SK-N-SH treated with all-trans-retinoic acid at 6 μM for 48 hours (cell line): ENCODE results near the gene ID4.

Experiments
- ATAC-seq: fragments of 200-7000 bp; cut with Tn5 transposase; 3 replicates; pipeline ENCODE4 v1.9.1; 2020; ENCODE audit warnings: mild to moderate bottlenecking, moderate library complexity
- ARNTL ChIP-seq: fragments of 450-650 bp; formaldehyde crosslinking; IDR thresholded peaks from 2 replicates; pipeline ENCODE4 v1.5.0; 2020; ENCODE audit warnings: low read depth, mild to moderate bottlenecking, moderate library complexity, borderline replicate concordance
- CSDC2 ChIP-seq: fragments of 250-450 bp; sonication (Bioruptor Pico); IDR thresholded peaks from 2 replicates; pipeline ENCODE4 v1.5.0; 2020; ENCODE audit warnings: mild to moderate bottlenecking, moderate library complexity
- ESRRG ChIP-seq: fragments of 250-450 bp; sonication (Bioruptor Pico); IDR thresholded peaks from 2 replicates; pipeline ENCODE4 v1.6.1; 2021; ENCODE audit warnings: mild to moderate bottlenecking
- GLIS3 ChIP-seq: fragments of 250-450 bp; sonication (Bioruptor Pico); IDR thresholded peaks from 2 replicates; pipeline ENCODE4 v1.5.0; 2020; ENCODE audit warnings: mild to moderate bottlenecking, moderate library complexity
- ISL1 ChIP-seq: fragments of 250-450 bp; sonication (Bioruptor Pico); IDR thresholded peaks from 2 replicates; pipeline ENCODE4 v2.1.2; 2022; ENCODE audit warnings: mild to moderate bottlenecking, moderate library complexity
- OSR1 ChIP-seq: fragments of 250-450 bp; sonication (Bioruptor Pico); IDR thresholded peaks from 2 replicates; pipeline ENCODE4 v1.8.0; 2022; ENCODE audit warnings: moderate library complexity, mild to moderate bottlenecking, inconsistent platforms
- PPARA ChIP-seq: fragments of 250-450 bp; sonication (Bioruptor Pico); IDR thresholded peaks from 2 replicates; pipeline ENCODE4 v1.5.0; 2020; ENCODE audit warnings: mild to moderate bottlenecking, borderline replicate concordance
- RARB ChIP-seq: fragments of 250-450 bp; sonication (Bioruptor Pico); IDR thresholded peaks from 2 replicates; pipeline ENCODE4 v1.8.0; 2021; ENCODE audit warnings: mild to moderate bottlenecking, moderate library complexity
- SNAI2 ChIP-seq: fragments of 250-450 bp; sonication (Bioruptor Pico); IDR thresholded peaks from 2 replicates; pipeline ENCODE4 v1.5.0; 2020; ENCODE audit warnings: mild to moderate bottlenecking, moderate library complexity
- TCF4 ChIP-seq: fragments of 250-450 bp; sonication (Bioruptor Pico); IDR thresholded peaks from 2 replicates; pipeline ENCODE4 v1.8.0; 2021; ENCODE audit warnings: mild to moderate bottlenecking, moderate library complexity, borderline replicate concordance
- TOX ChIP-seq: fragments of 250-450 bp; sonication (Bioruptor Pico); IDR thresholded peaks from 2 replicates; pipeline ENCODE4 v1.8.0; 2021; ENCODE audit warnings: mild to moderate bottlenecking, moderate library complexity, borderline replicate concordance
- ZC3H10 ChIP-seq: fragments of 250-450 bp; sonication (Bioruptor Pico); IDR thresholded peaks from 2 replicates; pipeline ENCODE4 v1.5.1; 2021; ENCODE audit warnings: mild to moderate bottlenecking, moderate library complexity
- ZFP3 ChIP-seq: fragments of 250-450 bp; sonication (Bioruptor Pico); IDR thresholded peaks from 2 replicates; pipeline ENCODE4 v1.5.0; 2020; ENCODE audit warnings: mild to moderate bottlenecking, moderate library complexity
- ZNF565 ChIP-seq: fragments of 450-650 bp; formaldehyde crosslinking; conservative IDR thresholded peaks from 2 replicates; pipeline ENCODE4 v1.5.0; 2020; ENCODE audit warnings: low read depth, mild to moderate bottlenecking, moderate library complexity
- ZNF70 ChIP-seq: fragments of 450-650 bp; formaldehyde crosslinking; IDR thresholded peaks from 2 replicates; pipeline ENCODE4 v1.5.0; 2020; ENCODE audit warnings: mild to moderate bottlenecking, moderate library complexity
- ZNF8 ChIP-seq: fragments of 450-650 bp; formaldehyde crosslinking; IDR thresholded peaks from 2 replicates; pipeline ENCODE4 v1.5.0; 2020; ENCODE audit warnings: mild to moderate bottlenecking, moderate library complexity
- TF ChIP-seq, protein P1 (sequence below): fragments of 250-450 bp; sonication (Bioruptor Pico); IDR thresholded peaks from 2 replicates; pipeline ENCODE4 v1.5.1; 2021; ENCODE audit warnings: mild to moderate bottlenecking, moderate library complexity
- TF ChIP-seq, protein P2 (sequence below): fragments of 250-450 bp; sonication (Bioruptor Pico); IDR thresholded peaks from 2 replicates; pipeline ENCODE4 v1.5.1; 2020; ENCODE audit warnings: low read depth, mild to moderate bottlenecking, moderate library complexity
- TF ChIP-seq, protein P3 (sequence below): fragments of 250-450 bp; sonication (Bioruptor Pico); IDR thresholded peaks from 2 replicates; pipeline ENCODE4 v1.5.0; 2020; ENCODE audit warnings: mild to moderate bottlenecking, moderate library complexity
- TF ChIP-seq, protein P4 (sequence below): fragments of 250-450 bp; sonication (Bioruptor Pico); IDR thresholded peaks from 2 replicates; pipeline ENCODE4 v1.8.0; 2020; ENCODE audit warnings: mild to moderate bottlenecking, moderate library complexity, borderline replicate concordance

The ID4 gene

DNA sequence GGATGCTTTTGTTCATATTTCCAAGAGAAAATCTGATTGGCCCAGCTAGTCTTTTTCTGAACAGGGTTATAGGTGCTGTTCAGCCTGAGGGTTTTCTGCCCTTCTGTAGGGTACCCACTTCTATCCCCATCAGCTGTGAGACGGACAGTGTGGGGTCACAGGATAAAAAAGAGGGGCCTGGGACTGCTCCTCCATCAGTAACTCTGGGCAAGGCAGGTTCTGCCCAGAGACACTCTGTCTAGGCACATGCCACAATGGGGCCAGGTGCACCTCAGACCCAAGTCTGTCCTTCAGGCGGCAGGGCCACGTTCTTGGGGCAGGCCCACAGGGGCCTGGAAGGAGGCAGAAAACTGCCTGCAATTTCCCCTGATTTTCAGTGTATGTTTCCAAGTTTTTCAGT lies 20.0 kb downstream of the ID4 start:
- ATAC-seq = no peak
- TF ChIP-seq TOX (CRISPR knock-in tag) (no peak), ZNF565 (CRISPR knock-in tag) (no peak), TCF4 (CRISPR knock-in tag) (no peak), ZC3H10 (CRISPR knock-in tag) (no peak), SNAI2 (CRISPR knock-in tag) (no peak), ZNF8 (no peak), OSR1 (CRISPR knock-in tag) (no peak), RARB (CRISPR knock-in tag) (no peak), ESRRG (CRISPR knock-in tag) (no peak), ZNF70 (CRISPR knock-in tag) (no peak), ZFP3 (CRISPR knock-in tag) (no peak), GLIS3 (CRISPR knock-in tag) (no peak)
- TF ChIP-seq, protein P1, sequence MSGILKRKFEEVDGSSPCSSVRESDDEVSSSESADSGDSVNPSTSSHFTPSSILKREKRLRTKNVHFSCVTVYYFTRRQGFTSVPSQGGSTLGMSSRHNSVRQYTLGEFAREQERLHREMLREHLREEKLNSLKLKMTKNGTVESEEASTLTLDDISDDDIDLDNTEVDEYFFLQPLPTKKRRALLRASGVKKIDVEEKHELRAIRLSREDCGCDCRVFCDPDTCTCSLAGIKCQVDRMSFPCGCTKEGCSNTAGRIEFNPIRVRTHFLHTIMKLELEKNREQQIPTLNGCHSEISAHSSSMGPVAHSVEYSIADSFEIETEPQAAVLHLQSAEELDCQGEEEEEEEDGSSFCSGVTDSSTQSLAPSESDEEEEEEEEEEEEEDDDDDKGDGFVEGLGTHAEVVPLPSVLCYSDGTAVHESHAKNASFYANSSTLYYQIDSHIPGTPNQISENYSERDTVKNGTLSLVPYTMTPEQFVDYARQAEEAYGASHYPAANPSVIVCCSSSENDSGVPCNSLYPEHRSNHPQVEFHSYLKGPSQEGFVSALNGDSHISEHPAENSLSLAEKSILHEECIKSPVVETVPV = no peak
- TF ChIP-seq, protein P2, sequence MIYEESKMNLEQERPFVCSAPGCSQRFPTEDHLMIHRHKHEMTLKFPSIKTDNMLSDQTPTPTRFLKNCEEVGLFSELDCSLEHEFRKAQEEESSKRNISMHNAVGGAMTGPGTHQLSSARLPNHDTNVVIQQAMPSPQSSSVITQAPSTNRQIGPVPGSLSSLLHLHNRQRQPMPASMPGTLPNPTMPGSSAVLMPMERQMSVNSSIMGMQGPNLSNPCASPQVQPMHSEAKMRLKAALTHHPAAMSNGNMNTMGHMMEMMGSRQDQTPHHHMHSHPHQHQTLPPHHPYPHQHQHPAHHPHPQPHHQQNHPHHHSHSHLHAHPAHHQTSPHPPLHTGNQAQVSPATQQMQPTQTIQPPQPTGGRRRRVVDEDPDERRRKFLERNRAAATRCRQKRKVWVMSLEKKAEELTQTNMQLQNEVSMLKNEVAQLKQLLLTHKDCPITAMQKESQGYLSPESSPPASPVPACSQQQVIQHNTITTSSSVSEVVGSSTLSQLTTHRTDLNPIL (CRISPR knock-in tag) = no peak
- TF ChIP-seq, protein P3, sequence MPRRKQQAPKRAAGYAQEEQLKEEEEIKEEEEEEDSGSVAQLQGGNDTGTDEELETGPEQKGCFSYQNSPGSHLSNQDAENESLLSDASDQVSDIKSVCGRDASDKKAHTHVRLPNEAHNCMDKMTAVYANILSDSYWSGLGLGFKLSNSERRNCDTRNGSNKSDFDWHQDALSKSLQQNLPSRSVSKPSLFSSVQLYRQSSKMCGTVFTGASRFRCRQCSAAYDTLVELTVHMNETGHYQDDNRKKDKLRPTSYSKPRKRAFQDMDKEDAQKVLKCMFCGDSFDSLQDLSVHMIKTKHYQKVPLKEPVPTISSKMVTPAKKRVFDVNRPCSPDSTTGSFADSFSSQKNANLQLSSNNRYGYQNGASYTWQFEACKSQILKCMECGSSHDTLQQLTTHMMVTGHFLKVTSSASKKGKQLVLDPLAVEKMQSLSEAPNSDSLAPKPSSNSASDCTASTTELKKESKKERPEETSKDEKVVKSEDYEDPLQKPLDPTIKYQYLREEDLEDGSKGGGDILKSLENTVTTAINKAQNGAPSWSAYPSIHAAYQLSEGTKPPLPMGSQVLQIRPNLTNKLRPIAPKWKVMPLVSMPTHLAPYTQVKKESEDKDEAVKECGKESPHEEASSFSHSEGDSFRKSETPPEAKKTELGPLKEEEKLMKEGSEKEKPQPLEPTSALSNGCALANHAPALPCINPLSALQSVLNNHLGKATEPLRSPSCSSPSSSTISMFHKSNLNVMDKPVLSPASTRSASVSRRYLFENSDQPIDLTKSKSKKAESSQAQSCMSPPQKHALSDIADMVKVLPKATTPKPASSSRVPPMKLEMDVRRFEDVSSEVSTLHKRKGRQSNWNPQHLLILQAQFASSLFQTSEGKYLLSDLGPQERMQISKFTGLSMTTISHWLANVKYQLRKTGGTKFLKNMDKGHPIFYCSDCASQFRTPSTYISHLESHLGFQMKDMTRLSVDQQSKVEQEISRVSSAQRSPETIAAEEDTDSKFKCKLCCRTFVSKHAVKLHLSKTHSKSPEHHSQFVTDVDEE (CRISPR knock-in tag) = no peak

DNA sequence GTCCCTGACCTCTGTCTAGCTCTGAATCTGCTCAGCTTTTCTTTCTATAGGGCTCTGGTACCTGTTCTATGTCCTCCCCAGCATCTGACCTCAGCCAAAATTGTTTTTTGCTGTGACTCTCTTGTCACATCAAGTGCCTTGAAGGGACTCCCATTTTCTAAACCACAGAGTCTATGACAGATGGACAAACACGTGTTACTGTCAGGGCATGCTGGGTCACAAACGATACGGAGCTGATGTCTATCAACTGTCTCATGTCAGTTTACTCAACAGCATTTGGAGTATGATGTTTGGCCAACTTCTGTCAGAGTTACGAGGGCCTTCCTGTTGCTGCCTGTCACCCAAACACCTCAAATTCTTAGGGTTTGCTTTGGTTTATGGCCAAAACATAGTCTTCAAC lies 20.5 kb downstream of the ID4 start:
- TF ChIP-seq ZNF70 (CRISPR knock-in tag) (no peak), ZNF8 (no peak), ISL1 (CRISPR knock-in tag) (no peak), ZFP3 (CRISPR knock-in tag) (no peak), GLIS3 (CRISPR knock-in tag) (no peak), ARNTL (CRISPR knock-in tag) (no peak)
- TF ChIP-seq, protein P3 (CRISPR knock-in tag) = no peak
- TF ChIP-seq, protein P2 (CRISPR knock-in tag) = no peak
- ATAC-seq = no peak

DNA sequence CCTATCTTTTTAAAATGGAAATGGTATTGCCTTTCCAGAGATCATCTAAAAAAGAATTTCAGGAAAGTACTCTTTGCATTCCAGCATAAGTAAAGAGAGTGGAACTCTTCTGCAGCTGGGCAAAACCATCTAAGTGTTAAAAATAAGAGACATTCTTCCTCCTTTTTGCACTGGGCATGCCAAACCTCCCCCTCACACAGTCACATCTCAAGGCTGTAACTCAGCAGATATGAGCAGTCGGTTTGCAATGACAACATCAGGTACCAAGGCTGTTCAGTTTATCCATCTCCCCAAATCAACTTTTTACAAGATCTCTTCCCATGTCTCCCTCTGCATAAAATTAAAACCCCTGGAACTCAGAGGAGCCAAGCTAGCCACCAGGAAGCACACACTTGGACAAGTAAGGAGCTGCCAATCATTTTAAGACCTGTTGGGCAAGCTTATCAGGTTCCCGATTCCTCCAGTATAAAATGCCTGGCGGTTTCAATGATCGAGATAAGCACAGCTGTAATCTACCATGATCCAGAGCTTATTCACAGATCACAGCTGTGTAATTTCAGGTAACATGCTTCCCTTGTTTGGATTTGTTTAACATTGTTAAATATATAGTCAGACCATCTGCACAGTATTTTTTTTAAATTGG lies 23.2 kb downstream of the ID4 start:
- ATAC-seq = no peak
- TF ChIP-seq, protein P3 (CRISPR knock-in tag) = no peak
- TF ChIP-seq ZC3H10 (CRISPR knock-in tag) (no peak), ZFP3 (CRISPR knock-in tag) (no peak), ARNTL (CRISPR knock-in tag) (no peak), PPARA (CRISPR knock-in tag) (no peak), RARB (CRISPR knock-in tag) (no peak), CSDC2 (CRISPR knock-in tag) (no peak), SNAI2 (CRISPR knock-in tag) (no peak)
- TF ChIP-seq, protein P4, sequence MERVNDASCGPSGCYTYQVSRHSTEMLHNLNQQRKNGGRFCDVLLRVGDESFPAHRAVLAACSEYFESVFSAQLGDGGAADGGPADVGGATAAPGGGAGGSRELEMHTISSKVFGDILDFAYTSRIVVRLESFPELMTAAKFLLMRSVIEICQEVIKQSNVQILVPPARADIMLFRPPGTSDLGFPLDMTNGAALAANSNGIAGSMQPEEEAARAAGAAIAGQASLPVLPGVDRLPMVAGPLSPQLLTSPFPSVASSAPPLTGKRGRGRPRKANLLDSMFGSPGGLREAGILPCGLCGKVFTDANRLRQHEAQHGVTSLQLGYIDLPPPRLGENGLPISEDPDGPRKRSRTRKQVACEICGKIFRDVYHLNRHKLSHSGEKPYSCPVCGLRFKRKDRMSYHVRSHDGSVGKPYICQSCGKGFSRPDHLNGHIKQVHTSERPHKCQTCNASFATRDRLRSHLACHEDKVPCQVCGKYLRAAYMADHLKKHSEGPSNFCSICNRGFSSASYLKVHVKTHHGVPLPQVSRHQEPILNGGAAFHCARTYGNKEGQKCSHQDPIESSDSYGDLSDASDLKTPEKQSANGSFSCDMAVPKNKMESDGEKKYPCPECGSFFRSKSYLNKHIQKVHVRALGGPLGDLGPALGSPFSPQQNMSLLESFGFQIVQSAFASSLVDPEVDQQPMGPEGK (CRISPR knock-in tag) = no peak
